Neural progenitor cell (in vitro differentiated cells): ENCODE results near the gene RNASE4. TPM values are rescaled to one million over a fixed set of nuclear protein-coding genes. Genes with fewer than 3 reads are reported as not detected.

Experiments used
- DNase-seq: peaks from one replicate; pipeline ENCODE4 v3.0.0-alpha.2; 2016; ENCODE audit warnings: low spot score
- H2AFZ ChIP-seq: fragments of 200-600 bp; sonication (generic); replicated peaks from 2 replicates; pipeline ENCODE4 v1.6.1; 2016; ENCODE audit warnings: antibody characterized with exemption
- H3F3A ChIP-seq: fragments of 200-600 bp; sonication (generic); 2 replicates; pipeline ENCODE4 v1.6.1; 2016; ENCODE audit warnings: antibody characterized with exemption, low read depth
- H3K27ac ChIP-seq: fragments of 200-600 bp; sonication (generic); 2 replicates; pipeline ENCODE4 v1.5.1; 2016; ENCODE audit warnings: mild to moderate bottlenecking
- H3K27me3 ChIP-seq: fragments of 200-600 bp; sonication (generic); 2 replicates; pipeline ENCODE4 v1.6.1; 2016; ENCODE audit warnings: mild to moderate bottlenecking, moderate library complexity
- H3K36me3 ChIP-seq: fragments of 200-600 bp; sonication (generic); 2 replicates; pipeline ENCODE4 v1.5.1; 2016
- H3K4me1 ChIP-seq: fragments of 200-600 bp; sonication (generic); 2 replicates; pipeline ENCODE4 v1.6.1; 2016; ENCODE audit warnings: mixed run types
- H3K4me2 ChIP-seq: fragments of 200-600 bp; sonication (generic); 2 replicates; pipeline ENCODE4 v1.6.1; 2016
- H3K4me3 ChIP-seq: fragments of 200-600 bp; sonication (generic); 2 replicates; pipeline ENCODE4 v1.5.1; 2016
- H3K79me2 ChIP-seq: fragments of 200-600 bp; sonication (generic); 2 replicates; pipeline ENCODE4 v1.6.1; 2016; ENCODE audit warnings: low read depth
- H3K9ac ChIP-seq: fragments of 200-600 bp; sonication (generic); 2 replicates; pipeline ENCODE4 v1.6.1; 2016
- H3K9me3 ChIP-seq: fragments of 200-600 bp; sonication (generic); 2 replicates; pipeline ENCODE4 v1.5.1; 2016; ENCODE audit warnings: low read depth
- H4K20me1 ChIP-seq: fragments of 200-600 bp; sonication (generic); 2 replicates; pipeline ENCODE4 v1.6.1; 2016; ENCODE audit warnings: low read depth
- H3K27ac Mint-ChIP-seq: 3 replicates; pipeline ENCODE4 v1.8.0; 2021; ENCODE audit warnings: mixed read lengths
- H3K27me3 Mint-ChIP-seq: 2 replicates; pipeline ENCODE4 v1.8.0; 2022; ENCODE audit warnings: low read depth, mild to moderate bottlenecking, inconsistent platforms, moderate library complexity, mixed read lengths; ENCODE audit not compliant: insufficient read depth
- H3K36me3 Mint-ChIP-seq: 3 replicates; pipeline ENCODE4 v1.8.0; 2021; ENCODE audit warnings: mixed read lengths
- H3K4me1 Mint-ChIP-seq: 3 replicates; pipeline ENCODE4 v1.8.0; 2021; ENCODE audit warnings: mixed read lengths
- H3K4me3 Mint-ChIP-seq: 3 replicates; pipeline ENCODE4 v1.8.0; 2021; ENCODE audit warnings: mild to moderate bottlenecking, moderate library complexity, mixed read lengths
- H3K9me3 Mint-ChIP-seq: 3 replicates; pipeline ENCODE4 v1.8.0; 2020; ENCODE audit warnings: mixed read lengths
- CTCF ChIP-seq: fragments of 200-600 bp; sonication (generic); IDR thresholded peaks from 2 replicates; pipeline ENCODE4 v1.5.1; 2017; ENCODE audit warnings: antibody characterized with exemption, mild to moderate bottlenecking
- EZH2 ChIP-seq: fragments of 200-600 bp; sonication (generic); IDR thresholded peaks from 2 replicates; pipeline ENCODE4 v1.6.1; 2017; ENCODE audit warnings: antibody characterized with exemption, mild to moderate bottlenecking, moderate library complexity
- EZH2phosphoT487 ChIP-seq: fragments of 200-600 bp; sonication (generic); IDR thresholded peaks from 2 replicates; pipeline ENCODE4 v1.6.1; 2017; ENCODE audit warnings: antibody characterized with exemption
- small RNA-seq: library from RNA; depleted of rRNA; stranded (forward); fragments of <200 nt; gene quantifications from one replicate; pipeline ENCODE3, GENCODE V24; 2015
- total RNA-seq: library from RNA; depleted of rRNA; stranded (reverse); fragments of >200 nt; gene quantifications from 2 replicates; pipeline ENCODE4 v1.2.3, GENCODE V29; 2015; ENCODE audit warnings: low replicate concordance

Gene RNASE4
- total RNA-seq, 1 donor from 2014 or later: 2.1 TPM

DNA sequence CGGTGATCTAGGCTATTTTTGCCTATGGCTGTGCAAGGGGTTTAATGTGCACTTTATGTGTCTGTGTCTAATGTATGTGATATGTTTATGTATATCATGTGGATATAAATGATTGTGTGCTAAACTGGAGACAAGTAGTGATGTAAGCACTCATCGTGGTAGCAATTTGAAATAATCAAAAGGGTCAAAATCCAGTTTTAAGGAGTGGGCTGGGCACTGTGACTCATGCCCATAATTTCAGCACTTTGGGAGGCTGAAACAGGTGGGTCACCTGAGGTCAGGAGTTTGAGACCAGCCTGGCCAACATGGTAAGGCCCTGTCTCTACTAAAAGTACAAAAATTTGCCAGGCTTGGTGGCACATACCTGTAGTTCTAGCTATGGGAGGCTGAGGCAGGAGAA, 64.1 kb downstream of the RNASE4 start:
- no peak overlapping the region for H3K9ac ChIP-seq
- H3K36me3 Mint-ChIP-seq: no peaks in the 10 kb centered on the region
- H4K20me1 ChIP-seq: no peaks in the 10 kb centered on the region
- H3K27me3 Mint-ChIP-seq: no peaks in the 10 kb centered on the region
- TF ChIP-seq CTCF (no peak), EZH2 (no peak), EZH2phosphoT487 (no peak)
- H2AFZ ChIP-seq: no peak overlapping the region
- no peaks in the 10 kb centered on the region for H3K4me1 ChIP-seq
- no peak overlapping the region for H3K4me2 ChIP-seq
- H3K79me2 ChIP-seq: no peaks in the 10 kb centered on the region
- H3K4me3 ChIP-seq: no peak overlapping the region
- H3K9me3 ChIP-seq: no peaks in the 10 kb centered on the region
- H3K4me3 Mint-ChIP-seq: no peak overlapping the region
- H3K4me1 Mint-ChIP-seq: no peaks in the 10 kb centered on the region
- H3K36me3 ChIP-seq: no peaks in the 10 kb centered on the region
- no peaks in the 10 kb centered on the region for H3K27me3 ChIP-seq
- no peak overlapping the region for H3K27ac ChIP-seq
- H3K27ac Mint-ChIP-seq: no peak overlapping the region
- DNase-seq: no peak
- no peaks in the 10 kb centered on the region for H3F3A ChIP-seq
- peaks cover 3% of the 10 kb centered on the region for H3K9me3 Mint-ChIP-seq

DNA sequence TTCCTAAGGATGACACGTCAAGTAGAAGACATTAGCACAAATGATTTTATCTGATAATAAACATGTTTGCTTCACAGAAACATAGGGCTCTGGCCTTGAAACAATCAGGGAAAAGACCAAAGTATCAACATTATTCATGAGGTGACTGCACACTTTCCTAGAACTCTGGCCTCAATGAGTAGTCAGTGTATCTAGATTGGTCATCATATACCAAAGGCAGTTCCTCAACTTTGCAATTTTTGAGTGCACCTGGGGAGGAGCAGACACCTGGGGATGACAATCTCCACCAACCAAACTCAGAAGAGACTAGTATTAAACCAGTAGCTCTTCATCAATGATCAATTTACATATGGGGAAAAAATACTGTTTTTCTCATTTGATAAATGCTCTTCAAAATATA, 65.8 kb downstream of the RNASE4 start:
- H3K4me3 Mint-ChIP-seq: no peak overlapping the region
- Histone ChIP-seq H3K27me3 (no peaks in the 10 kb centered on the region), H3K79me2 (no peaks in the 10 kb centered on the region), H3K27ac (no peak overlapping the region), H3K4me1 (no peaks in the 10 kb centered on the region), H2AFZ (no peak overlapping the region), H3F3A (no peaks in the 10 kb centered on the region), H3K9me3 (no peaks in the 10 kb centered on the region), H3K4me2 (no peak overlapping the region), H3K4me3 (no peak overlapping the region), H3K9ac (no peak overlapping the region), H4K20me1 (no peaks in the 10 kb centered on the region), H3K36me3 (no peaks in the 10 kb centered on the region)
- DNase-seq: no peak
- no peaks in the 10 kb centered on the region for H3K36me3 Mint-ChIP-seq
- no peak overlapping the region for H3K27ac Mint-ChIP-seq
- H3K27me3 Mint-ChIP-seq: no peaks in the 10 kb centered on the region
- TF ChIP-seq EZH2 (no peak), EZH2phosphoT487 (no peak), CTCF (no peak)
- peaks cover 3% of the 10 kb centered on the region for H3K9me3 Mint-ChIP-seq
- H3K4me1 Mint-ChIP-seq: no peaks in the 10 kb centered on the region

Small RNA genes within 50 kb of the gene (small RNA-seq; reads per million reads assigned to genes)
- not detected for gene RF00019

Other genes with a start within 250 kb of the RNASE4 start
- gene KLHL33, start 248.4 kb upstream of the RNASE4 start, total RNA-seq: 0.22 TPM in 1 of 2 replicates, not detected in the other
- 62.5 and 67.0 TPM in 2 replicates for gene OSGEP, start 229.7 kb upstream of the RNASE4 start, total RNA-seq
- 76.6 and 118 TPM in 2 replicates for gene APEX1, start 229.3 kb upstream of the RNASE4 start, total RNA-seq
- gene PIP4P1, start 223.1 kb upstream of the RNASE4 start, total RNA-seq: 24.1 and 35.3 TPM in 2 replicates
- gene PNP, start 215.2 kb upstream of the RNASE4 start, total RNA-seq: 43.6 and 50.6 TPM in 2 replicates
- not detected in 2 replicates for gene RNASE10, start 179.0 kb upstream of the RNASE4 start, total RNA-seq
- not detected in 2 replicates for gene RNASE9, start 123.5 kb upstream of the RNASE4 start, total RNA-seq
- gene RNASE11, start 96.6 kb upstream of the RNASE4 start, total RNA-seq: not detected in 2 replicates
- gene RNASE12, start 93.2 kb upstream of the RNASE4 start, total RNA-seq: not detected in 2 replicates
- not detected in 2 replicates for gene OR6S1, start 42.9 kb upstream of the RNASE4 start, total RNA-seq
- 0.99 TPM in 1 of 2 replicates, not detected in the other for gene ANG, start 4.2 kb downstream of the RNASE4 start, total RNA-seq
- not detected in 2 replicates for gene EDDM3A, start 61.3 kb downstream of the RNASE4 start, total RNA-seq
- not detected in 2 replicates for gene EDDM3B, start 83.8 kb downstream of the RNASE4 start, total RNA-seq
- gene RNASE6, start 96.7 kb downstream of the RNASE4 start, total RNA-seq: not detected in 2 replicates
- gene RNASE1, start 118.3 kb downstream of the RNASE4 start, total RNA-seq: 5.7 TPM in 1 of 2 replicates, not detected in the other
- not detected in 2 replicates for gene RNASE3, start 206.8 kb downstream of the RNASE4 start, total RNA-seq